HL-60 (cell line): ENCODE measurements around the gene KCNJ6.

ENCODE experiments used
- CTCF ChIP-seq: IDR thresholded peaks from one replicate; pipeline ENCODE4 v1.5.1; 2011; ENCODE audit warnings: low read length, control low read depth, inconsistent platforms; ENCODE audit not compliant: insufficient read depth
- GABPA ChIP-seq: IDR thresholded peaks from 2 replicates; pipeline ENCODE4 v1.6.1; 2012; ENCODE audit warnings: low read depth
- POLR2AphosphoS5 ChIP-seq: IDR thresholded peaks from 2 replicates; pipeline ENCODE4 v1.6.1; 2012; ENCODE audit warnings: low read depth

- TF ChIP-seq CTCF (no peak), POLR2AphosphoS5 (no peak), GABPA (no peak)
Measured at GRCh38 chr21:37578471-37579126, 337.7 kb downstream of the KCNJ6 start.
